ENCODE data around the gene CCDC60.
"Not testable (repeated sequence)": the region's sequence is repeated elsewhere in the genome, so short reads cannot be mapped to it uniquely, and the experiment has no call there.

Gene CCDC60

GRCh38 chr12:119327471-119327870 is 7.1 kb upstream of the CCDC60 start:
- Histone ChIP-seq H3K36me3 (ENCODE audit: control insufficient read depth in 1 of 2, insufficient read depth in 2 of 2, low read length in 2 of 2) (no peaks in the 10 kb centered on the region), H3K9ac (ENCODE audit: low read depth in 1 of 2, low read length in 2 of 2) (no peak overlapping the region), H3K27me3 (ENCODE audit: control insufficient read depth in 1 of 2, insufficient read depth in 2 of 2, low read length in 2 of 2) (no peaks in the 10 kb centered on the region), H3K27ac (ENCODE audit: low read depth, low read length) (no peak overlapping the region), H3K4me1 (ENCODE audit: control insufficient read depth in 1 of 2, insufficient read depth in 2 of 2, low read length in 2 of 2) (no peaks in the 10 kb centered on the region), H3K9me3 (ENCODE audit: control insufficient read depth in 1 of 2, low read length in 2 of 2) (no peaks in the 10 kb centered on the region), H3K4me3 (ENCODE audit: low read depth in 1 of 2, low read length in 2 of 2) (no peak overlapping the region)

GRCh38 chr12:119328111-119328510 is 6.4 kb upstream of the CCDC60 start:
- H3K4me1 ChIP-seq (ENCODE audit: control insufficient read depth in 1 of 2, insufficient read depth in 2 of 2, low read length in 2 of 2): no peaks in the 10 kb centered on the region
- H3K4me3 ChIP-seq (ENCODE audit: low read depth in 1 of 2, low read length in 2 of 2): no peak overlapping the region
- H3K27ac ChIP-seq (ENCODE audit: low read depth, low read length): no peak overlapping the region
- H3K36me3 ChIP-seq (ENCODE audit: control insufficient read depth in 1 of 2, insufficient read depth in 2 of 2, low read length in 2 of 2): no peaks in the 10 kb centered on the region
- no peaks in the 10 kb centered on the region for H3K27me3 ChIP-seq (ENCODE audit: control insufficient read depth in 1 of 2, insufficient read depth in 2 of 2, low read length in 2 of 2)
- no peaks in the 10 kb centered on the region for H3K9me3 ChIP-seq (ENCODE audit: control insufficient read depth in 1 of 2, low read length in 2 of 2)
- H3K9ac ChIP-seq (ENCODE audit: low read depth in 1 of 2, low read length in 2 of 2): no peak overlapping the region

- no peak overlapping the region for H3K9ac ChIP-seq (ENCODE audit: low read depth in 1 of 2, low read length in 2 of 2)
- H3K36me3 ChIP-seq (ENCODE audit: control insufficient read depth in 1 of 2, insufficient read depth in 2 of 2, low read length in 2 of 2): no peaks in the 10 kb centered on the region
- no peaks in the 10 kb centered on the region for H3K4me1 ChIP-seq (ENCODE audit: control insufficient read depth in 1 of 2, insufficient read depth in 2 of 2, low read length in 2 of 2)
- H3K27me3 ChIP-seq (ENCODE audit: control insufficient read depth in 1 of 2, insufficient read depth in 2 of 2, low read length in 2 of 2): no peaks in the 10 kb centered on the region
- H3K4me3 ChIP-seq (ENCODE audit: low read depth in 1 of 2, low read length in 2 of 2): no peak overlapping the region
- H3K27ac ChIP-seq (ENCODE audit: low read depth, low read length): no peak overlapping the region
- H3K9me3 ChIP-seq (ENCODE audit: control insufficient read depth in 1 of 2, low read length in 2 of 2): no peaks in the 10 kb centered on the region
These were observed 4.2 kb downstream of the CCDC60 start for GRCh38 chr12:119338593-119339363.

- no peaks in the 10 kb centered on the region for H3K27me3 ChIP-seq (ENCODE audit: control insufficient read depth in 1 of 2, insufficient read depth in 2 of 2, low read length in 2 of 2)
- no peak overlapping the region for H3K27ac ChIP-seq (ENCODE audit: low read depth, low read length)
These were observed 6.0 kb downstream of the CCDC60 start for GRCh38 chr12:119340578-119340977.

GRCh38 chr12:119341020-119341419 is 6.5 kb downstream of the CCDC60 start:
- no peaks in the 10 kb centered on the region for H3K4me1 ChIP-seq (ENCODE audit: control insufficient read depth in 1 of 2, insufficient read depth in 2 of 2, low read length in 2 of 2)
- no peak overlapping the region for H3K4me3 ChIP-seq (ENCODE audit: low read depth in 1 of 2, low read length in 2 of 2)
- H3K9me3 ChIP-seq (ENCODE audit: control insufficient read depth in 1 of 2, low read length in 2 of 2): no peaks in the 10 kb centered on the region
- H3K9ac ChIP-seq (ENCODE audit: low read depth in 1 of 2, low read length in 2 of 2): no peak overlapping the region
- no peaks in the 10 kb centered on the region for H3K36me3 ChIP-seq (ENCODE audit: control insufficient read depth in 1 of 2, insufficient read depth in 2 of 2, low read length in 2 of 2)
- H3K27ac ChIP-seq (ENCODE audit: low read depth, low read length): no peak overlapping the region
- no peaks in the 10 kb centered on the region for H3K27me3 ChIP-seq (ENCODE audit: control insufficient read depth in 1 of 2, insufficient read depth in 2 of 2, low read length in 2 of 2)

More at GRCh38 chr12:119340578-119340977, 6.0 kb downstream of the CCDC60 start:
- Histone ChIP-seq H3K9me3 (ENCODE audit: control insufficient read depth in 1 of 2, low read length in 2 of 2) (no peaks in the 10 kb centered on the region), H3K4me1 (ENCODE audit: control insufficient read depth in 1 of 2, insufficient read depth in 2 of 2, low read length in 2 of 2) (no peaks in the 10 kb centered on the region), H3K4me3 (ENCODE audit: low read depth in 1 of 2, low read length in 2 of 2) (no peak overlapping the region), H3K36me3 (ENCODE audit: control insufficient read depth in 1 of 2, insufficient read depth in 2 of 2, low read length in 2 of 2) (no peaks in the 10 kb centered on the region), H3K9ac (ENCODE audit: low read depth in 1 of 2, low read length in 2 of 2) (no peak overlapping the region)

GRCh38 chr12:119341988-119342387 is 7.5 kb downstream of the CCDC60 start:
- no peaks in the 10 kb centered on the region for H3K27me3 ChIP-seq (ENCODE audit: control insufficient read depth in 1 of 2, insufficient read depth in 2 of 2, low read length in 2 of 2)
- H3K9me3 ChIP-seq (ENCODE audit: control insufficient read depth in 1 of 2, low read length in 2 of 2): no peaks in the 10 kb centered on the region
- H3K27ac ChIP-seq (ENCODE audit: low read depth, low read length): no peak overlapping the region

GRCh38 chr12:119343130-119343529 is 8.6 kb downstream of the CCDC60 start:
- Histone ChIP-seq H3K9me3 (ENCODE audit: control insufficient read depth in 1 of 2, low read length in 2 of 2) (no peaks in the 10 kb centered on the region), H3K27ac (ENCODE audit: low read depth, low read length) (no peak overlapping the region), H3K4me1 (ENCODE audit: control insufficient read depth in 1 of 2, insufficient read depth in 2 of 2, low read length in 2 of 2) (no peaks in the 10 kb centered on the region), H3K4me3 (ENCODE audit: low read depth in 1 of 2, low read length in 2 of 2) (no peak overlapping the region), H3K36me3 (ENCODE audit: control insufficient read depth in 1 of 2, insufficient read depth in 2 of 2, low read length in 2 of 2) (no peaks in the 10 kb centered on the region), H3K9ac (ENCODE audit: low read depth in 1 of 2, low read length in 2 of 2) (no peak overlapping the region), H3K27me3 (ENCODE audit: control insufficient read depth in 1 of 2, insufficient read depth in 2 of 2, low read length in 2 of 2) (no peaks in the 10 kb centered on the region)

More at GRCh38 chr12:119341988-119342387, 7.5 kb downstream of the CCDC60 start:
- no peaks in the 10 kb centered on the region for H3K4me1 ChIP-seq (ENCODE audit: control insufficient read depth in 1 of 2, insufficient read depth in 2 of 2, low read length in 2 of 2)
- H3K4me3 ChIP-seq (ENCODE audit: low read depth in 1 of 2, low read length in 2 of 2): no peak overlapping the region
- H3K9ac ChIP-seq (ENCODE audit: low read depth in 1 of 2, low read length in 2 of 2): no peak overlapping the region
- H3K36me3 ChIP-seq (ENCODE audit: control insufficient read depth in 1 of 2, insufficient read depth in 2 of 2, low read length in 2 of 2): no peaks in the 10 kb centered on the region

GRCh38 chr12:119354172-119354571 is 19.6 kb downstream of the CCDC60 start:
- Histone ChIP-seq H3K27me3 (ENCODE audit: control insufficient read depth in 1 of 2, insufficient read depth in 2 of 2, low read length in 2 of 2) (no peaks in the 10 kb centered on the region), H3K4me3 (ENCODE audit: low read depth in 1 of 2, low read length in 2 of 2) (no peak overlapping the region), H3K4me1 (ENCODE audit: control insufficient read depth in 1 of 2, insufficient read depth in 2 of 2, low read length in 2 of 2) (no peaks in the 10 kb centered on the region), H3K9me3 (ENCODE audit: control insufficient read depth in 1 of 2, low read length in 2 of 2) (no peaks in the 10 kb centered on the region), H3K9ac (ENCODE audit: low read depth in 1 of 2, low read length in 2 of 2) (no peak overlapping the region), H3K36me3 (ENCODE audit: control insufficient read depth in 1 of 2, insufficient read depth in 2 of 2, low read length in 2 of 2) (no peaks in the 10 kb centered on the region), H3K27ac (ENCODE audit: low read depth, low read length) (no peak overlapping the region)

- H3K27me3 ChIP-seq (ENCODE audit: control insufficient read depth in 1 of 2, insufficient read depth in 2 of 2, low read length in 2 of 2); H3K36me3 ChIP-seq (ENCODE audit: control insufficient read depth in 1 of 2, insufficient read depth in 2 of 2, low read length in 2 of 2); H3K4me3 ChIP-seq (ENCODE audit: low read depth in 1 of 2, low read length in 2 of 2); H3K9me3 ChIP-seq (ENCODE audit: control insufficient read depth in 1 of 2, low read length in 2 of 2); H3K27ac ChIP-seq (ENCODE audit: low read depth, low read length); H3K4me1 ChIP-seq (ENCODE audit: control insufficient read depth in 1 of 2, insufficient read depth in 2 of 2, low read length in 2 of 2); H3K9ac ChIP-seq (ENCODE audit: low read depth in 1 of 2, low read length in 2 of 2): not testable (repeated sequence)
These were observed 25.8 kb downstream of the CCDC60 start for GRCh38 chr12:119360366-119360765.

GRCh38 chr12:119363037-119363436 is 28.5 kb downstream of the CCDC60 start:
- Histone ChIP-seq H3K4me3 (ENCODE audit: low read depth in 1 of 2, low read length in 2 of 2) (no peak overlapping the region), H3K4me1 (ENCODE audit: control insufficient read depth in 1 of 2, insufficient read depth in 2 of 2, low read length in 2 of 2) (no peaks in the 10 kb centered on the region), H3K36me3 (ENCODE audit: control insufficient read depth in 1 of 2, insufficient read depth in 2 of 2, low read length in 2 of 2) (no peaks in the 10 kb centered on the region), H3K27ac (ENCODE audit: low read depth, low read length) (no peak overlapping the region), H3K27me3 (ENCODE audit: control insufficient read depth in 1 of 2, insufficient read depth in 2 of 2, low read length in 2 of 2) (no peaks in the 10 kb centered on the region), H3K9me3 (ENCODE audit: control insufficient read depth in 1 of 2, low read length in 2 of 2) (no peaks in the 10 kb centered on the region), H3K9ac (ENCODE audit: low read depth in 1 of 2, low read length in 2 of 2) (no peak overlapping the region)
